ENCODE measurements around the gene LHFPL3. TPM values are rescaled to one million over a fixed set of nuclear protein-coding genes. Genes with fewer than 3 reads are reported as not detected.
A peak's percentile ranks its signal among the peaks of the same experiment; 100 is the strongest.
"Not testable (repeated sequence)": the region's sequence is repeated elsewhere in the genome, so short reads cannot be mapped to it uniquely, and the experiment has no call there.

Gene LHFPL3
- total and polyA plus RNA-seq, 7 donors, result 0.17 to 0.55 (median 0.36) TPM; not detected in 4

DNA sequence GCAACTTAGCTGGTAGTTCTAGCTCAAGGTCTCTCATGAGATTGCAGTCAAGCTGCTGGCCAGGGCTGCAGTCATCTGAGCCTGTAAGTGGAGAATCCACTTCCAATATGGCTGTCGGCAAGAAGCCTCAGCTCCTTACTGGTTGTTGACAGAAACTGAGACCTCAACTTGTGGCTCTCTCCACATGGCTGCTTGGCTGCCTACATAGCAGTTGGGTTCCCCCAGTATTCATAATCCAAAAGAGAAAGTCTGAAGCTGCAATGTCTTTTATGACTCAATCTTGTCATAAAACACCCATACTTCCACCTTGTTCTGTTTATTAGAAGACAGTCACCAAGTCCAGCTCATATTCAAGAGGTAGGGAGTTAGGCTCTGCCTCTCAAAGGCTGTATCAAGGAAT, 350.7 kb downstream of the LHFPL3 start:
- WGBS, 2 donors, result 91 to 97% methylated on average over 1 of the region's 1 CpG
- Histone ChIP-seq H3K4me3 (no peak overlapping the region), H3K27me3 (no peaks in the 10 kb centered on the region), H3K9me3 (no peaks in the 10 kb centered on the region), H3K4me1 (no peaks in the 10 kb centered on the region), H3K36me3 (no peaks in the 10 kb centered on the region), H3K27ac (no peak overlapping the region)
- DNase-seq, result no peak
- intact Hi-C loops (cut with DNase I), result no loop called here
- TF ChIP-seq POLR2AphosphoS5 (IDR thresholded peaks at IDR 0.05) (no peak), EP300 (IDR thresholded peaks at IDR 0.05) (no peak), POLR2A (IDR thresholded peaks at IDR 0.05) (no peak), CTCF (IDR thresholded peaks at IDR 0.05) (no peak)

GRCh38 chr7:104686286-104686685, 357.9 kb downstream of the LHFPL3 start:
- TF ChIP-seq CTCF (IDR thresholded peaks at IDR 0.05) (no peak), EP300 (IDR thresholded peaks at IDR 0.05) (no peak), POLR2A (IDR thresholded peaks at IDR 0.05) (no peak), POLR2AphosphoS5 (IDR thresholded peaks at IDR 0.05) (no peak)
- Histone ChIP-seq H3K36me3 (no peaks in the 10 kb centered on the region), H3K4me3 (no peak overlapping the region), H3K27me3 (no peaks in the 10 kb centered on the region), H3K9me3 (no peaks in the 10 kb centered on the region), H3K27ac (no peak overlapping the region), H3K4me1 (no peaks in the 10 kb centered on the region)
- no peak for DNase-seq
- WGBS, 2 donors, result 91 to 93% methylated on average over 1 of the region's 1 CpG
- intact Hi-C loops (cut with DNase I), result no loop called here

- 54 to 72% methylated on average over 2 of the region's 2 CpGs for WGBS, 2 donors
Observed at GRCh38 chr7:104694710-104695109, 366.3 kb downstream of the LHFPL3 start.

DNA sequence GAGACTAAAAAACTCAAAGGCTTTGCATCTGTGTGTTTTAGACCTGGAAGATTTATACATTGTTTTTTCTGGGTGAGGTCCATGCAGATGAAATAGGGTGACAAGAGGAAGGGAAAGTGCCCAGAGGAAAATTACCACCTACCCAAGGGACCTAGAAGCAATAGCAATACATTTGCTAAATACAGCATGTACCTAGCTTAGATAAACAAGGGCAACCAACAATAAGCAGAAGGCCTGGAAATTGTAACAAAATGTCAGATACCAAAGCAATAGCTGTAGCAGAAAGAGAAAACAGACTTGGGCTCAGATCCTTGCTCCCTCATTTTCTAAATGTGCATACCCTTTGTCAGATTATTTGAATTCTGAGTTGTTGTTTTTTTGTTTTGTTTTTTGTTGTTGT, 367.2 kb downstream of the LHFPL3 start:
- DNase-seq, result no peak
- intact Hi-C loops (cut with DNase I), result no loop called here
- TF ChIP-seq POLR2AphosphoS5 (IDR thresholded peaks at IDR 0.05) (peak; percentile 44 to 95 (median 70)), EP300 (IDR thresholded peaks at IDR 0.05) (peak; percentile 8 to 93 (median 58)), CTCF (IDR thresholded peaks at IDR 0.05) (no peak)
- Histone ChIP-seq H3K27ac (peak overlapping the region in 2 of 4 donors; percentile 51 to 72), H3K9me3 (no peaks in the 10 kb centered on the region), H3K36me3 (no peaks in the 10 kb centered on the region), H3K4me3 (no peak overlapping the region), H3K4me1 (peaks cover 0 to 39% (median 7%) of the 10 kb centered on the region in 4 donors), H3K27me3 (no peaks in the 10 kb centered on the region)

More at GRCh38 chr7:104694710-104695109, 366.3 kb downstream of the LHFPL3 start:
- Histone ChIP-seq H3K36me3 (no peaks in the 10 kb centered on the region), H3K4me1 (peaks cover 0 to 39% (median 7%) of the 10 kb centered on the region in 4 donors), H3K4me3 (no peak overlapping the region), H3K27me3 (no peaks in the 10 kb centered on the region), H3K27ac (peak overlapping the region in 2 of 4 donors; percentile 38 to 72), H3K9me3 (no peaks in the 10 kb centered on the region)
- DNase-seq, result no peak
- intact Hi-C loops (cut with DNase I), result no loop called here
- TF ChIP-seq POLR2A (IDR thresholded peaks at IDR 0.05), result no peak
- TF ChIP-seq POLR2AphosphoS5 (IDR thresholded peaks at IDR 0.05), result no peak
- no peak for TF ChIP-seq CTCF (IDR thresholded peaks at IDR 0.05)
- no peak for TF ChIP-seq EP300 (IDR thresholded peaks at IDR 0.05)

GRCh38 chr7:104700336-104700735, 371.9 kb downstream of the LHFPL3 start:
- intact Hi-C loops (cut with DNase I), result no loop called here
- no peak for DNase-seq

DNA sequence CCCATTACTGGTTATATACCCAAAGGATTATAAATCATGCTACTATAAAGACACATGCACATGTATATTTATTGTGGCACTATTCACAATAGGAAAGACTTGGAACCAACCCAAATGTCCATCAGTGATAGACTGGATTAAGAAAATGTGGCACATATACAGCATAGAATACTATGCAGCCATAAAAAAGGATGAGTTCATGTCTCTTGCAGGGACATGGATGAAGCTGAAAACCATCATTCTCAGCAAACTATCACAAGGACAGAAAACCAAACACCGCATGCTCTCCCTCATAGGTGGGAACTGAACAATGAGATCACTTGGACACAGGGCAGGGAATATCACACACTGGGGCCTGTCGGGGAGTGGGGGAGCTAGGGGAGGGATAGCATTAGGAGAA, 392.6 kb downstream of the LHFPL3 start:
- H3K27me3 ChIP-seq; H3K4me3 ChIP-seq; H3K27ac ChIP-seq; H3K36me3 ChIP-seq; H3K9me3 ChIP-seq; DNase-seq; H3K4me1 ChIP-seq; intact Hi-C loops (cut with DNase I): not testable (repeated sequence)
- 94 to 97% methylated on average over 2 of the region's 2 CpGs for WGBS, 2 donors

More at GRCh38 chr7:104700336-104700735, 371.9 kb downstream of the LHFPL3 start:
- H3K4me3 ChIP-seq, result no peak overlapping the region
- no peaks in the 10 kb centered on the region for H3K36me3 ChIP-seq
- no peak overlapping the region for H3K27ac ChIP-seq
- WGBS, 2 donors, result 84 to 89% methylated on average over 1 of the region's 1 CpG
- H3K9me3 ChIP-seq, result no peaks in the 10 kb centered on the region
- TF ChIP-seq CTCF (IDR thresholded peaks at IDR 0.05) (no peak), POLR2AphosphoS5 (IDR thresholded peaks at IDR 0.05) (no peak), EP300 (IDR thresholded peaks at IDR 0.05) (no peak), POLR2A (IDR thresholded peaks at IDR 0.05) (no peak)
- H3K4me1 ChIP-seq, result peaks cover 0 to 34% (median 4%) of the 10 kb centered on the region in 4 donors
- H3K27me3 ChIP-seq, result no peaks in the 10 kb centered on the region
